ACHN (cell line): Measurements from ENCODE around the gene WDR87.
A peak's percentile ranks its signal among the peaks of the same experiment; 100 is the strongest.
"Not testable (repeated sequence)": the region's sequence is repeated elsewhere in the genome, so short reads cannot be mapped to it uniquely, and the experiment has no call there.

Source experiments
- DNase-seq: peaks from one replicate; pipeline ENCODE4 v3.0.0-alpha.2; 2015
- in situ Hi-C: cut with HindIII; loops from 2 replicates; pipeline ENCODE4 v1.10.0; 2017; ENCODE audit warnings: low sequenced_read_pairs, low pct_ligation_motif_present, low pct_unique_long_range_greater_than_20kb

WDR87 gene

DNA sequence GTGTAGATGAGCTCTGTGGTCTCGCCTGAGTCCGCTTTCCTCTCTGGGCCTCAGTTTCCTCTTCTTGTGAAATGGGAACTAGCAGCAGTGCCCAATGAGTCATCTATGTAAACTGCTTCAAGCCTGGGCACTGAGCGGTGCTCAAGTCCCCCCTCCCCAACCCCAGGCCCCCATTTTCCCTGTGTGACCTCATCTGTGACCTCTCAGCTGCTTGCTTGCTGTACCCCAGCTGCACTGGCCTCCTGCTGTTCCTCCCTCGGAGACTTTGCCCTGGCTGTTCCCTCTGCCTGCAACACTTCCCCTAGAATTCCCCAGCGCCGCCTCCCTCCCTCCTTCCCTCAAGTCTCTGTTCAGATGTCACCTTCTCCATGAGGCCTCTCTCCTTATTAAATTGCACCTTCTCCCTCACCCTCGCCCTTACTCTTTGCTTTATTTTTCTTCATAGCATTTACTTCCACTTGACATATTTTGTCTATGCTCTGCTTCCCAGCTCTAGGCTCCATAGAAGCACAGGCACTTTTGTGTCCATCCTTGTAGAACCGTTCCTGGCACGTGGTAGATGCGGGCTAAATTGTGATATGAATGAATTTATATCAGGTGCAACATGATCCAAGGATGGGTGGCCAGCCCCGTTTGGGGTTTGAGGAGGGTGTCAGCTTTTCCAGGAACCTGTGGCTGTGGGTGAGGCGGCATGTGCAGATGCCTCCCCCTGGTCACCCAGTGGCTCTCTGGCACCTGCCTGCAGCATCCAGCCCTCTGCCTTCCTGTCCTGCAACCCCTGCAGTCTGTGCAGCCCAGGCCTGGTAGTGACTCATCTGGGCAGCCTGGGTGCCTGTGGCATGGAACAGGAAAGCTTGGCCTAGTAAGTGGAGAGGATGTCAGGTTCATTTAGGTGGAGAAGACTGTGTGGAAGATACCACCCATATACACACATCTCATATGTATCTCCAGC is 26.9 kb upstream of the WDR87 start:
- in situ Hi-C loops, result no loop called here
- peak; percentile 80 for DNase-seq

DNA sequence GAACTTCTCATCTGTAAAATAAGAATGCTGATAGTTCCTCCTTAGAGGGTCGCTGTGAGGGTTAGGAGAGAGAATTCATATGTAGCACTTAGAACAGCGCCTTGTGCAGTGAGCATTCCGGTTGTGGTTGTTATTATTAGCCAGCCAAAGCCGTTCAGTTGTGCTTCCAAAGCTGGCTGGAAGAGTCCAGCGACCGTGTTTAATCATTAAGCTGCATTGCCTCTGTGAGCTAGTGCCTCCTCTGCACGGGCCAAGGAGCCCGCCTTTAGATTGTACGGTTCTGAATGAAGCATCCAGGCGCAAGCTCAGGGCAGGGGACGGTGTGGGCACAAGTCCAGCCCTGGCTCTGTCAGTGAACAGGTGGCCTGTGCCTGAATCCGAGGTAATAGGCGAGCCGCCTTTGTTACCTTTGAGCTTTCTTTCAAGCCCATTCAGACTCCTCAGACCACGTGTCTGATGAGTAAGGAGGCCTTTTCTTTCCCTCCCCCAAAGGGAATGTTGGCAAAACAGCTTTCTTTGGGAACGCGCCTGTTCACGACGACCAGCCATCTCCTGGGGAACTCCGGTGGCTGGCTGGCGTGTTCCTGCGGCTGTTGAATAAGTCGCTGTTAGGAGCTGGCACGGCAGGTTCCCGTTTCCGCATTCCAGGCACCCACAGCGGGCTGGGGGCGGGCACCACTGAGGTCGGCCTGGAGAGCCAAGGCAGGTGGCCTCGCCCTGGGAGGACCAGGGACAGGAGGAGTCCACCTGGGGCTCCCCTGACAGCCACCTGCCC is 25.7 kb upstream of the WDR87 start:
- in situ Hi-C loops, result no loop called here
- peak; percentile 95 for DNase-seq

DNA sequence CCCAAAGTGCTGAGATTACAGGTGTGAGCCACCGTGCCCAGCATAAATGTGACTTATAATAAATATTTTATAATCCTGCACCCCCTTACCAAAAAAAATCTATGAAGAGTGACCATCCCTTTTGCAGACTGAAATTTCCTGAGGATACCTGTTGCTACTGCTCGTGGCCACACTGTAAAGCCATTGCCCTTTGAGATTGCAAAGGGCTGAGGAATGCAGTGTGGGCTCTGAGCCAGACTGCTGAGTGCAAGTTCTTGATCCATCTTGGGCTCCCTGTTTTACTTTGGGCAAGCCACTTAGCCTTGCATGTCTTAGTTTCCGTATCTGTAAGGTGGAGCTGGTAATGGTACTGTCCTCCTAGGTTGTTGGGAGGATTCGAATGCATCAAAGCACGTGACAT is 24.0 kb upstream of the WDR87 start:
- in situ Hi-C loops, result no loop called here
- DNase-seq, result peak; percentile 46

DNA sequence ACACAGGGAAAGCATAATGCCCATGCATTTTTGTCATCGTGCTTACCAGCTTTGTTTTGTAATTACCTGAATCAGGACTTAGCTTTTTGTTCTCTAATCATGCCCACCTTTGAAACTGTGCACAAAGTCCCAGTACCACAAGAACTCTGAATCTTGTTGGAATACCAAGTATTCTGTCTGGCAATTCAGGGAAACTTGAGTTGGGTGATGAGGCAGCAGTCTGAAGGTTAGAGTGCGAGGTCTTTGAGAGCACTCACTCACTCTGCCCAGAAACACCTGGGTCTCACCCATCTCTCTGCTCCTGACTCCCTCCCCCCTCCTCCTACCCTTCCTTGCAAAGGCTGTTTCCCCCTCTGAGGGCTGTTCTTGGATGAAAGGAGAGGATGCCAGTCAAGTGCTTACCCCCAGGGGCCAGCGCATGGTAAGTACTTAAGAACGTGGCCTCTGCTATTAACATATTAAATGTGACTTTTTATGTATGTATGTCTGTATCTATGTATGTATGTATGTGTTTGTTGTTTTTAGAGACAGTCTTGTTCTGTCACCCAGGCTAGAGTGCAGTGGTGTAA is 23.0 kb upstream of the WDR87 start:
- in situ Hi-C loops, result no loop called here
- no peak for DNase-seq

DNA sequence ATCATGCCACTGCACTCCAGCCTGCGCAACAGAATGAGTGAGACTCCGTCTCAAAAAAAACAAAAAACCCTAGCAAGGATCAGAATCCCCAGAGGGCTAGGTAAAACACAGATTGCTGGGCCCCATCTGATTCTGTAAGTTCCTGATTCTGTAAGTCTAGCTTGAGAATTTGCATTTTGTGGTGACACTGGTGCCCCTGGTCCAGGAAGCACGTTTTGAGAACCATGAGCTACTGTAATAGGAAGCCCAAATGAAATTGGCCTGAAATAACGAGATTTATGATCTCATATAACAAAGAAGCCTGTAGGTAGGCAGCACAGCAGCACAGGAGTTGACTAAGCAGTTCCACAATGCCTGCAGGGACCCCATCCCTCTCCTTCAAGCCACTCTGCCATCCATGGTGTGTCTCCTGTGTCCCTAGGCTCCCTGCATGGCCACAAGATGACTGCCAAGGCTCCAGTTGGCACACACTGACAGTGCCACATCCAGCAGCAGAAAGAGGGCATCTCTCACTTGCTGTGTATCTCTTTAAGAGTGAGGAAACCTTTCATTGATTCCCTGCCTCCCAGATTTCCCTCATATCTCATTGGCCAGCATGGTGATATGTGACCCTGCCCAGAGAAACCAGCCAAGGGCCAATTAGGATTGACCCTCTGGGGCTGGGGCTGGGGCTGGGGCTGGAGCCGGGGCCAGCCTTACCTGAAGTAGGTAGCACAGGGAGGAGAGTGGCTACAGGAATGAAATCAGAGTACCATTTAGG is 22.3 kb upstream of the WDR87 start:
- peak; percentile 21 for DNase-seq
- in situ Hi-C loops, result no loop called here

DNA sequence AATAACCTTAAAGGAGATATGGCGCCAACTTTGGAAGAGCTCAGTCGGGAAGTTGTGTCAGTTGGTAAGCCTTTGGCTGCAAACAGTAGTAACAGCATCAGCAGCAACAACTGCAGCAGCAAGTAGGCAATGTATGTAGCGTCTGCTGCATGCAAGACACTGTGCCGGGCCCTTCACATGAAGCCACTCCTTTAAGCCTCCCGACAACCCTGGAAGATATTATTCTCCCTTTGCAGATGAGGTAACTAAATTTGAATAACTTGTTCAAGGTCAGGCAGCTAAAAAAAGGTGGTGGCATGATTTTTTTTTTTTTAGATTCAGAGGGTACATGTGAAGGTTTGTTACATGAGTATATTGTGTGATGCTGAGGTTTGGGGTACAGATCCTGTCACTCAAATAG is 20.3 kb upstream of the WDR87 start:
- in situ Hi-C loops, result no loop called here
- no peak for DNase-seq

- in situ Hi-C loops, result no loop called here
- DNase-seq, result no peak
These were observed 19.9 kb upstream of the WDR87 start for GRCh38 chr19:37926255-37926654.

- no peak for DNase-seq
- in situ Hi-C loops, result no loop called here
These were observed 18.8 kb upstream of the WDR87 start for GRCh38 chr19:37925212-37925611.

DNA sequence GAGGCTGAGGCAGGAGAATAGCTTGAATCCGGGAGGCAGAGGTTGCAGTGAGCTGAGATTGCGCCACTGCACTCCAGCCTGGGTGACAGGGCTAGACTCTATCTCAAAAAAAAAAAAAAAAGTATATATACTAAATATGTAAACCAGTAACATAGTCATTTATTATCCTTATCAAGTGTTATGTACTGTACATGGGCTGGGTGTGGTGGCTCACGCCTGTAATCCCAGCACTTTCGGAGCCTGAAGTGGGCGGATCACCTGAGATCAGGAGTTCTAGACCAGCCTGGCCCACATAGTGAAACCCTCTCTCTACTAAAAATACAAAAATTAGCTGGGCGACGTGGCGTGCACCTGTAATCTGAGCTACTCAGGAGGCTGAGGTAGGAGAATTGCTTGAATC is 18.2 kb upstream of the WDR87 start:
- DNase-seq, in situ Hi-C loops: not testable (repeated sequence)

DNA sequence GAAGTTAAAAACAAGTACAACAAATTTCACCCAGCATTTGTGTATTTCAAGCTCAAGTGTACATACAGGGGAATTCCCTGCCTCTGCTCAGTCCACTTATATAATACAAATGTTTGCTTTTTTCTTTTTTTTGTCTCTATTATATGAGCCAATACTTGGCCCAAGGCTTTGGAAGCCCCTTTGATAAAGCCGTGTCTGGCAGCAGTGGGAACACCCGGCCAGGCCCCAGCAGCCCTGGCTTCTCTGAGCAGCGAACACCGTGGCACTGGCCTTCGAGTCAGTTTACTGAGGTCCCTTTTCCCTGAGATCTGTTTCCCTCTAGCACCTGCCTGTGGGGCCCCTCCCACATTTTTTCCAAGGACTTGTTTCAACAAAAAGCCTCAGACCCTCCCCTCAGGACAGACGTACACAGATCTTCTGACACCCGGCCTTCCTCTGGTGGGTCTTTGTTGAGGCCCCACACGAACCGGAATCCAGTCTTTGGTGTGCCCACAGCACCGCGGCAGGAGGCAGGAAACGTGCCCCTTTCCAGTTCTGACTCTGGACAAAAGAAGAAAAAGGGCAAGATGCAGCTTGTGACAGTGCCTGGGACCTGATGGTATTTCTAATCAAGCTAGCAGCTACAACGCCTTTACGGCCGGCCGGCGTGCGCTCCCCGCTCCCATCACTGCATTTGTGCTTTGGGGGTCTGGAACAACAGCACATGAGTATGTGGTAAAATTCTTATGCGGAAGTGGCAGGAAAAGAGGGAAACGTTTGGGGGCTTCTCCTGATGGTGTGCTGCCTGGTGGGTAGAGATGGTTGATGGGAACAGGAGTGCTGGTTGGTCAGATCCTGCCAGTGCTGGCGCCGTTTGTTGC is 14.4 kb upstream of the WDR87 start:
- in situ Hi-C loops, result no loop called here
- DNase-seq, result no peak

DNA sequence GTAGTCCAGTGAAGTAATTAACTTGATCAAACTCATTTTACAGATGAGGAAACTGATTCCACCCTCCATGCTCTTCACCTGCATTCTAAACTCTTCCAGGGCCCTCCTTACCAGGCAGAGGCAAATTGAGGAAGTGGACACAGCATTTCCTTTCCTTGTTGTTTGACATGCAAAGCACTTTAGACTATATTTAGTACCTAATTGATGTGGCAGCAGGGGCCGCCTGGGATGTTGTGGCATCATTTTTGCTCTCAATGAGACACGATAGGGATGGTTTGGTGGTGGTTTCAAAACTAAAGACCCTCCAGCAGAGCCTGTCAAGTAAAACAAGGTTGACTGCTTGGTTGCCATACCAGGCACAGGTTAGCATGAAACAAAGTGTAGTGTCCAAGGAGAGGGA is 8.5 kb upstream of the WDR87 start:
- in situ Hi-C loops, result no loop called here
- DNase-seq, result no peak

GRCh38 chr19:37909661-37910199 is 3.3 kb upstream of the WDR87 start:
- in situ Hi-C loops, result no loop called here
- no peak for DNase-seq

DNA sequence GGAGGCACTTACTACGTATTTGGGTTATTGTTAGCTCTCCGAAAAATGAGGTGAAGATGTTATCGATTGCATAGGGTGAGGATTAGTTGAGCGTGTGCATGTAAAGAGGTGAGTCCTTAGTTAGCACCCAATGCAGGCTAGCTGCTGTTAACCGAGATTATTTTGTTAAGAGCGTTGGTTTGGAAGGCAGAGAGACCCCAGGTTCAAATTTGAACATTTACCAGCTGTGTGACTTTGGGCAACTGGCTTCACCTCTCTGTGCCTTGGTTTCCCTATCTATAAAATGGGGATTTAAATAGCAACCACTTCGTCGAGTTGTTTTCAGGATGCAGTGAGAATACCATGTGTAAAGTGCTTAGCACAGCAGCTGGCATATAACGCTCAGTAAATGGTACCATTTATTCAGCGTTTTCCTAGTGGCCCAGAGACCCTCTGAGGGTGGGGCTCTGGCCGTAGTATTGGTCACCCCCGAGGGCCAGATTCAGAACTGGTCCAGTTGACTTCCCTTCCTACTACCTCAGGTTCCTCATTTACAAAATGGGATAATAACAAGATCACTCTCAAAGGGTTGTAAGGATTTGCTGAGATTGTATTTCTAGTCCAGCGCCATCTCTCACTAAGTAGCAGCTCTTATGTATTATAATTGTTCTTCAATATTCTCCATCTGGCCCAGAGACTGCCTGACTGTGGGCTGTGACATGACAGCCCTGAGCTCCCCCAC is 1.5 kb upstream of the WDR87 start:
- in situ Hi-C loops, result no loop called here
- DNase-seq, result no peak

GRCh38 chr19:37906869-37907734 is 708 bp upstream of the WDR87 start, which contains the start of gene SIPA1L3:
Gene SIPA1L3 (plus strand): TSS chr19:37907208. CDS start chr19:38081566, 174,358 bp downstream.
- in situ Hi-C loops, result no loop called here
- peak; percentile 94 for DNase-seq

- DNase-seq, result no peak
- in situ Hi-C loops, result no loop called here
These were observed 3.3 kb downstream of the WDR87 start for GRCh38 chr19:37903096-37903495.

DNA sequence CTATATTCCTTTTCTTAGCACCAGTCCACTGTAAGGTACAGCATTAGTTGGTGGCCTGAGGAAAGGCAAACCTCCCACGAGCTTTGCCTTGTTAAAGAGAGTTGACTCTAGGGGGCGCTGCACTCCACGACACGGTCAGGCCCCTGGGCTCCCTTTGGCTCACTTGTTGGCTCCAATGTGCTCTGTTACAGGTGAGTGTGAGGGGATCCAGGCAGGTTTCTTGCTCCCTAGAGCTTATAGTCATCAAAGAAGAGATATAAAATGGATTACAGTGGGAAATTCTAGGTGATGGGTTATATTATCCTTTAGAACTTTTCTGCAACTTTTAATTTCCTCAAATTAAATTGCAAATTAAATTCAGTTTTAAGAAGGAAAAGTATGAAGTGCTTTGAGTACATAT is 3.7 kb downstream of the WDR87 start:
- in situ Hi-C loops, result no loop called here
- peak; percentile 75 for DNase-seq
